K562 (cell line): Measurements from ENCODE around the gene SEC14L2. TPM values are rescaled to one million over a fixed set of nuclear protein-coding genes. Genes with fewer than 3 reads are reported as not detected.

Source experiments
- BRD4 ChIP-seq: fragments of 200-600 bp; sonication (generic); IDR thresholded peaks from 2 replicates; pipeline ENCODE4 v1.6.1; 2017; ENCODE audit warnings: inconsistent platforms
- CBX3 ChIP-seq, 2 experiments: IDR thresholded peaks; 1 replicate in 1 of 2; 2 replicates in 1 of 2; pipeline ENCODE4 v1.6.1; 2012; ENCODE audit warnings: inconsistent platforms in 2 of 2, low read length in 2 of 2, borderline replicate concordance in 1 of 2, control low read depth in 1 of 2
- CREB3L1 ChIP-seq: fragments of 450-650 bp; IDR thresholded peaks from 2 replicates; pipeline ENCODE4 v1.6.1; 2014; ENCODE audit warnings: low read depth, mild to moderate bottlenecking, moderate library complexity, borderline replicate concordance
- FOXJ3 ChIP-seq: sonication (generic); formaldehyde crosslinking; IDR thresholded peaks from 2 replicates; pipeline ENCODE4 v1.4.0; 2020; ENCODE audit warnings: mild to moderate bottlenecking, missing genetic modification reagents
- MCM5 ChIP-seq: fragments of 450-650 bp; IDR thresholded peaks from 2 replicates; pipeline ENCODE4 v1.6.1; 2016; ENCODE audit warnings: low read depth
- NKRF ChIP-seq: fragments of 450-650 bp; IDR thresholded peaks from 2 replicates; pipeline ENCODE4 v1.6.1; 2016; ENCODE audit warnings: borderline replicate concordance
- PHF8 ChIP-seq: fragments of 200-600 bp; sonication (generic); IDR thresholded peaks from 2 replicates; pipeline ENCODE4 v1.6.1; 2012; ENCODE audit warnings: mixed run types, mild to moderate bottlenecking, inconsistent platforms, low read length, moderate library complexity, borderline replicate concordance
- POLR2H ChIP-seq: IDR thresholded peaks from 2 replicates; pipeline ENCODE4 v1.6.1; 2016; ENCODE audit warnings: missing genetic modification characterization, low read depth, mild to moderate bottlenecking, control low read depth, missing compliant biosample characterization, moderate library complexity
- PREB ChIP-seq: sonication (generic); formaldehyde crosslinking; IDR thresholded peaks from 2 replicates; pipeline ENCODE4 v1.8.1; 2023; ENCODE audit warnings: mild to moderate bottlenecking, missing genetic modification reagents
- RBBP5 ChIP-seq: fragments of 200-600 bp; sonication (generic); IDR thresholded peaks from 2 replicates; pipeline ENCODE4 v1.6.1; 2012; ENCODE audit warnings: borderline replicate concordance, mild to moderate bottlenecking, low read length, control low read depth, inconsistent platforms; ENCODE audit not compliant: insufficient read depth, poor library complexity, severe bottlenecking
- TCFL5 ChIP-seq: fragments of 250-450 bp; sonication (Bioruptor Pico); conservative IDR thresholded peaks from 2 replicates; pipeline ENCODE4 v1.6.1; 2021; ENCODE audit warnings: mild to moderate bottlenecking, moderate library complexity, matching md5 sums
- VEZF1 ChIP-seq: fragments of 200-800 bp; sonication (Bioruptor generic); IDR thresholded peaks from 2 replicates; pipeline ENCODE4 v1.6.1; 2017; ENCODE audit warnings: missing genetic modification characterization, missing compliant biosample characterization
- ZBTB11 ChIP-seq, 3 experiments: fragments of 200-800 bp in 1 of 3; fragments of 250-450 bp in 1 of 3; fragments of 450-650 bp in 1 of 3; sonication (Bioruptor Pico) in 1 of 3; sonication (Bioruptor generic) in 1 of 3; formaldehyde crosslinking in 1 of 3; IDR thresholded peaks; 2 replicates each; pipeline versions ENCODE4 v1.6.1 to v1.8.0; 2016 to 2022; ENCODE audit warnings: mild to moderate bottlenecking in 2 of 3, missing genetic modification characterization in 2 of 3, missing compliant biosample characterization in 1 of 3, moderate library complexity in 1 of 3
- ZC3H4 ChIP-seq: sonication (generic); formaldehyde crosslinking; IDR thresholded peaks from 2 replicates; pipeline ENCODE4 v1.9.0; 2021; ENCODE audit warnings: missing genetic modification reagents, borderline replicate concordance
- ZNF668 ChIP-seq: fragments of 250-450 bp; sonication (Bioruptor Pico); IDR thresholded peaks from 2 replicates; pipeline ENCODE4 v1.8.0; 2022; ENCODE audit warnings: mild to moderate bottlenecking, inconsistent platforms
- polyA plus RNA-seq, 8 experiments: library from polyadenylated mRNA; depleted of rRNA in 4 of 8; stranded (reverse) in 5 of 8; unstranded in 3 of 8; fragments of >200 nt; fragmentation: Nextera tagmentation in 2 of 8; fragmentation: Illumina TruSeq in 1 of 8; extraction: Ambion mirVana in 2 of 8; extraction: Trizol in 1 of 8; gene quantifications; 2 replicates each; pipeline versions ENCODE4 v1.2.1 to v1.2.3, GENCODE V29; 2011 to 2014; ENCODE audit warnings: inconsistent platforms in 1 of 8, missing spikeins in 1 of 8
- total RNA-seq, 7 experiments: library from RNA; depleted of rRNA in 6 of 7; stranded (reverse); fragments of >200 nt in 6 of 7; fragmentation: Illumina TruSeq in 2 of 7; extraction: Trizol in 2 of 7; gene quantifications; 2 replicates each; pipeline versions ENCODE4 v1.2.1 to v1.2.3, GENCODE V29; 2011 to 2021; ENCODE audit warnings: low replicate concordance in 1 of 7

The SEC14L2 gene
- total and polyA plus RNA-seq, 9 of the 15 experiments (the other 6 are each of a cell fraction or from before 2014, with no cell fraction given): 0.03 to 0.17 (median 0.10) TPM

- TF ChIP-seq CBX3 (IDR thresholded peaks at IDR 0.05; ENCODE audit: borderline replicate concordance in 1 of 2, low read length in 2 of 2) (peak in 1 of 2 experiments; percentile 24; a peak in 1 of 3 replicates), TCFL5 (no peak), RBBP5 (peak; percentile 87), ZBTB11 (CRISPR knock-in tag; IDR thresholded peaks at IDR 0.05) (peak; percentile 78 to 96 (median 80); a peak in 5 of 6 replicates), PHF8 (peak; percentile 93; the same call in 1 of the 2 replicates), VEZF1 (CRISPR knock-in tag) (peak; percentile 96), PREB (CRISPR knock-in tag) (no peak), FOXJ3 (CRISPR knock-in tag) (no peak), ZNF668 (CRISPR knock-in tag) (no peak), ZC3H4 (no peak), BRD4 (peak; percentile 58; the same call in 1 of the 2 replicates), POLR2H (tag) (peak; percentile 59; the same call in 1 of the 2 replicates), CREB3L1 (peak; percentile 63; the same call in 1 of the 2 replicates), NKRF (peak; percentile 88), MCM5 (no peak)
These were observed 40.2 kb upstream of the SEC14L2 start, which contains the start of the genes CCDC157 and SF3A1 (continued) for GRCh38 chr22:30356449-30357235.
